HepG2 (cell line): ENCODE measurements around the gene KCNAB1. TPM values are rescaled to one million over a fixed set of nuclear protein-coding genes. Genes with fewer than 3 reads are reported as not detected.

Source experiments
- ATAC-seq: fragments of 200-7000 bp; cut with Tn5 transposase; 3 replicates; pipeline ENCODE4 v1.9.1; 2020; ENCODE audit warnings: mild to moderate bottlenecking, moderate library complexity
- BruUV-seq: library from RNA; stranded (reverse); fragments of 400-500 nt; replicated peaks from 2 replicates; lab custom pipeline; 2021; lab: Mats Ljungman, UMichigan
- CTCF ChIA-PET: fragments of 300-600 bp; formaldehyde crosslinking; extraction: SDS; loops from one replicate; lab custom pipeline; 2021; ENCODE audit warnings: low total read pairs, inconsistent platforms, low intra/inter-chr PET ratio; lab: Yijun Ruan, JAX
- POLR2A ChIA-PET: fragments of 350-600 bp; sonication (Branson Sonifier 250); formaldehyde crosslinking; loops from one replicate; lab custom pipeline; 2020; ENCODE audit warnings: antibody characterized with exemption, inconsistent platforms; lab: Yijun Ruan, JAX
- DNase-seq: peaks from one replicate; pipeline ENCODE4 v3.0.0-alpha.2; 2015; ENCODE audit warnings: low spot score
- FAIRE-seq: peaks from 3 replicates; lab custom pipeline; 2011; peaks lifted over from hg19 to GRCh38; lab: Jason Lieb, UNC
- H2AFZ ChIP-seq: one replicate; pipeline ENCODE4 v1.6.1; 2011; ENCODE audit warnings: low read length, inconsistent platforms
- H3K27ac ChIP-seq: fragments of 300-600 bp; 3 replicates; pipeline ENCODE4 v1.8.0; 2011; ENCODE audit warnings: mixed run types, mild to moderate bottlenecking, mixed read lengths, low read length, inconsistent platforms; ENCODE audit not compliant: insufficient read depth; ENCODE audit errors: extremely low read length
- H3K27me3 ChIP-seq, 2 experiments: fragments of 200-600 bp in 1 of 2; 2 replicates in 1 of 2; 3 replicates in 1 of 2; pipeline versions ENCODE4 v1.6.0 to v1.8.0; 2011; ENCODE audit warnings: low read length in 2 of 2, mild to moderate bottlenecking in 2 of 2, moderate library complexity in 2 of 2, inconsistent platforms in 1 of 2; ENCODE audit not compliant: insufficient read depth in 2 of 2, control insufficient read depth in 1 of 2
- H3K36me3 ChIP-seq, 2 experiments: fragments of 200-600 bp in 1 of 2; replicated peaks in 1 of 2; 2 replicates in 1 of 2; 3 replicates in 1 of 2; pipeline versions ENCODE4 v1.5.1 to v1.8.0; 2011; ENCODE audit warnings: low read length in 2 of 2, inconsistent platforms in 1 of 2; ENCODE audit not compliant: insufficient read depth in 2 of 2, control insufficient read depth in 1 of 2
- H3K4me1 ChIP-seq: 2 replicates; pipeline ENCODE4 v1.5.1; 2012; ENCODE audit warnings: low read length, inconsistent platforms; ENCODE audit not compliant: insufficient read depth
- H3K4me2 ChIP-seq: 2 replicates; pipeline ENCODE4 v1.6.0; 2011; ENCODE audit warnings: low read depth, low read length, inconsistent platforms
- H3K4me3 ChIP-seq, 3 experiments: fragments of 200-600 bp in 1 of 3; sonication (generic), shearing (Covaris generic) in 1 of 3; replicated peaks in 1 of 3; 2 replicates each; pipeline ENCODE4 v1.5.1; 2011 to 2016; ENCODE audit warnings: low read length in 3 of 3, inconsistent platforms in 2 of 3, low read depth in 2 of 3, mild to moderate bottlenecking in 2 of 3, control low read depth in 1 of 3, mixed read lengths in 1 of 3; ENCODE audit not compliant: insufficient read depth in 1 of 3
- H3K79me2 ChIP-seq: one replicate; pipeline ENCODE4 v1.6.1; 2011; ENCODE audit warnings: low read length, inconsistent platforms; ENCODE audit not compliant: insufficient read depth
- H3K9ac ChIP-seq: 2 replicates; pipeline ENCODE4 v1.6.0; 2011; ENCODE audit warnings: mild to moderate bottlenecking, low read depth, low read length, inconsistent platforms; ENCODE audit not compliant: insufficient read depth
- H3K9me3 ChIP-seq: 2 replicates; pipeline ENCODE4 v1.5.1; 2012; ENCODE audit warnings: mild to moderate bottlenecking, low read length
- H4K20me1 ChIP-seq: 2 replicates; pipeline ENCODE4 v1.6.0; 2011; ENCODE audit warnings: inconsistent platforms, mild to moderate bottlenecking, low read length, moderate library complexity; ENCODE audit not compliant: insufficient read depth
- MTF2 ChIP-seq: sonication (generic); formaldehyde crosslinking; IDR thresholded peaks from 2 replicates; pipeline ENCODE4 v1.5.0; 2020; ENCODE audit warnings: missing genetic modification reagents, borderline replicate concordance
- NCOA2 ChIP-seq: sonication (generic); formaldehyde crosslinking; IDR thresholded peaks from 2 replicates; pipeline ENCODE4 v1.8.0; 2022; ENCODE audit warnings: inconsistent platforms
- PAX8 ChIP-seq: sonication (generic); formaldehyde crosslinking; IDR thresholded peaks from 2 replicates; pipeline ENCODE4 v1.8.0; 2022; ENCODE audit warnings: mild to moderate bottlenecking, missing genetic modification reagents, borderline replicate concordance
- ZC3H4 ChIP-seq: sonication (generic); formaldehyde crosslinking; IDR thresholded peaks from 2 replicates; pipeline ENCODE4 v1.4.0; 2020; ENCODE audit warnings: missing genetic modification reagents, borderline replicate concordance
- ZNF335 ChIP-seq: sonication (generic); formaldehyde crosslinking; IDR thresholded peaks from 2 replicates; pipeline ENCODE4 v1.4.0; 2020; ENCODE audit warnings: missing genetic modification reagents
- ZNF790 ChIP-seq: sonication (generic); formaldehyde crosslinking; IDR thresholded peaks from 2 replicates; pipeline ENCODE4 v1.8.0; 2022; ENCODE audit warnings: missing genetic modification reagents, mild to moderate bottlenecking, borderline replicate concordance
- in situ Hi-C: cut with HindIII; loops from 2 replicates; pipeline ENCODE4 v1.10.0; 2017; ENCODE audit warnings: low pct_unique_long_range_greater_than_20kb; ENCODE audit not compliant: extremely low pct_ligation_motif_present
- intact Hi-C: fragments of 100-400 bp; cut with micrococcal nuclease; formaldehyde crosslinking; loops from one replicate; pipeline ENCODE4 v1.10.0; 2022; ENCODE audit not compliant: unreplicated experiment
- polyA plus RNA-seq, 8 experiments: library from polyadenylated mRNA; depleted of rRNA in 3 of 8; stranded (reverse) in 7 of 8; unstranded in 1 of 8; fragments of >200 nt; fragmentation: Illumina TruSeq in 4 of 8; extraction: Trizol in 4 of 8; gene quantifications; 2 replicates each; pipeline versions ENCODE4 v1.2.1 to v1.2.3, GENCODE V29; 2011 to 2016; ENCODE audit warnings: low read depth in 4 of 8, missing spikeins in 1 of 8, mixed read lengths in 1 of 8; ENCODE audit not compliant: insufficient read depth in 1 of 8
- total RNA-seq, 5 experiments: library from RNA; depleted of rRNA; stranded (reverse); fragments of >200 nt; fragmentation: Illumina TruSeq; extraction: Trizol; gene quantifications; 2 replicates each; pipeline ENCODE4 v1.2.3, GENCODE V29; 2016; ENCODE audit warnings: low read depth in 1 of 5
- TF ChIP-seq, protein P1 (sequence below): sonication (generic); formaldehyde crosslinking; IDR thresholded peaks from 2 replicates; pipeline ENCODE4 v1.5.0; 2020; ENCODE audit warnings: mild to moderate bottlenecking, missing genetic modification reagents
- TF ChIP-seq, protein P2 (sequence below): sonication (generic); formaldehyde crosslinking; IDR thresholded peaks from 2 replicates; pipeline ENCODE4 v1.9.0; 2021; ENCODE audit warnings: mild to moderate bottlenecking, missing genetic modification reagents

Gene KCNAB1
- total and polyA plus RNA-seq, 2 of the 13 experiments (the other 11 are each of a cell fraction or from before 2014, with no cell fraction given): not detected

DNA sequence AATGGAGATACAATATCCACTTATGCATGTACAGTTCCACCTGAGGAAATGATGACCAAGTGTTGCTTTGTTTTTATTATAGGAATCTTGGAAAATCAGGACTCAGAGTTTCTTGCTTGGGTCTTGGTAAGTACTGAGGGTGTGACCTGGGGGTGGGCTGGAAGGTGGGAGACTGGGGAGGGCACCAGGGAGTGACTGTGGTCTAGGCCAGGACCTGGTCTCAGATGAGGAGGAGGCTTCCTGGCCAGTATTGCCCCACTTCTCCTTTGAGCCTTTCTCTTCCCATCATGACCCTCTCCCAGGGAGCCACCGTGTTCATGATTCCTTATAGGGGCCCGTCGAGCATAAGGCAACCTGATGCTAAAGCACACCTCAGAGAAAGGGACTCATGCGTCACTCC lies 301.2 kb downstream of the KCNAB1 start (continued):
- TF ChIP-seq, protein P1, sequence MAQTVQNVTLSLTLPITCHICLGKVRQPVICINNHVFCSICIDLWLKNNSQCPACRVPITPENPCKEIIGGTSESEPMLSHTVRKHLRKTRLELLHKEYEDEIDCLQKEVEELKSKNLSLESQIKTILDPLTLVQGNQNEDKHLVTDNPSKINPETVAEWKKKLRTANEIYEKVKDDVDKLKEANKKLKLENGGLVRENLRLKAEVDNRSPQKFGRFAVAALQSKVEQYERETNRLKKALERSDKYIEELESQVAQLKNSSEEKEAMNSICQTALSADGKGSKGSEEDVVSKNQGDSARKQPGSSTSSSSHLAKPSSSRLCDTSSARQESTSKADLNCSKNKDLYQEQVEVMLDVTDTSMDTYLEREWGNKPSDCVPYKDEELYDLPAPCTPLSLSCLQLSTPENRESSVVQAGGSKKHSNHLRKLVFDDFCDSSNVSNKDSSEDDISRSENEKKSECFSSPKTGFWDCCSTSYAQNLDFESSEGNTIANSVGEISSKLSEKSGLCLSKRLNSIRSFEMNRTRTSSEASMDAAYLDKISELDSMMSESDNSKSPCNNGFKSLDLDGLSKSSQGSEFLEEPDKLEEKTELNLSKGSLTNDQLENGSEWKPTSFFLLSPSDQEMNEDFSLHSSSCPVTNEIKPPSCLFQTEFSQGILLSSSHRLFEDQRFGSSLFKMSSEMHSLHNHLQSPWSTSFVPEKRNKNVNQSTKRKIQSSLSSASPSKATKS (CRISPR knock-in tag): no peak
- no peak for TF ChIP-seq ZNF790 (CRISPR knock-in tag)
- no peak for TF ChIP-seq ZNF335
- no peak for TF ChIP-seq ZC3H4 (CRISPR knock-in tag)
- no peak for TF ChIP-seq NCOA2 (CRISPR knock-in tag)

DNA sequence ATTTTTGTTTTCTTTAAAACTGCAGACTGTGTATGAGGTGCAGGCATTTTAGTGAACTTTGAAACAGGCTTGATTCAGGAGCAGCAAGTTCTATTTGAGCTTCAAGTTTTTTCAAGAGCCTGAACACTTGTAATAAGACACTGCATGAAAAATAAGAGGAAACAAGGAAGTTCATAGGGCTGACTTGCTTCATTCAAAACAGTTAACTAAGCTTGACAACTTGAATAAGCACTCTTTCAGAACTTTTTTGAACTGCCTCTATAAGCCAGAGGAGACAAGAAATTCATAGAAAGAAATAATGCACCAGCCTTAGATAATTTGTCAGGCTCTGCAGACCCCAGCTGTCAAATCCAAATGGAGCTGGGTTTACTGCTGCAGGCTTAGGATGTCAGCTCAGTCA lies 304.4 kb downstream of the KCNAB1 start:
- H3K79me2 ChIP-seq: no peaks in the 10 kb centered on the region
- FAIRE-seq: no peak
- no peak overlapping the region for H2AFZ ChIP-seq
- H3K9ac ChIP-seq: no peak overlapping the region
- H3K4me2 ChIP-seq: no peak overlapping the region
- H3K4me3 ChIP-seq: no peak overlapping the region
- DNase-seq: no peak
- CTCF ChIA-PET: no interaction called here
- POLR2A ChIA-PET: no interaction called here
- H3K4me1 ChIP-seq: no peaks in the 10 kb centered on the region
- H3K27ac ChIP-seq: no peak overlapping the region
- ATAC-seq: no peak
- no peaks in the 10 kb centered on the region for H3K36me3 ChIP-seq
- H4K20me1 ChIP-seq: no peaks in the 10 kb centered on the region
- H3K9me3 ChIP-seq: no peaks in the 10 kb centered on the region
- TF ChIP-seq PAX8 (CRISPR knock-in tag) (no peak), MTF2 (CRISPR knock-in tag) (no peak)
- TF ChIP-seq, protein P2, sequence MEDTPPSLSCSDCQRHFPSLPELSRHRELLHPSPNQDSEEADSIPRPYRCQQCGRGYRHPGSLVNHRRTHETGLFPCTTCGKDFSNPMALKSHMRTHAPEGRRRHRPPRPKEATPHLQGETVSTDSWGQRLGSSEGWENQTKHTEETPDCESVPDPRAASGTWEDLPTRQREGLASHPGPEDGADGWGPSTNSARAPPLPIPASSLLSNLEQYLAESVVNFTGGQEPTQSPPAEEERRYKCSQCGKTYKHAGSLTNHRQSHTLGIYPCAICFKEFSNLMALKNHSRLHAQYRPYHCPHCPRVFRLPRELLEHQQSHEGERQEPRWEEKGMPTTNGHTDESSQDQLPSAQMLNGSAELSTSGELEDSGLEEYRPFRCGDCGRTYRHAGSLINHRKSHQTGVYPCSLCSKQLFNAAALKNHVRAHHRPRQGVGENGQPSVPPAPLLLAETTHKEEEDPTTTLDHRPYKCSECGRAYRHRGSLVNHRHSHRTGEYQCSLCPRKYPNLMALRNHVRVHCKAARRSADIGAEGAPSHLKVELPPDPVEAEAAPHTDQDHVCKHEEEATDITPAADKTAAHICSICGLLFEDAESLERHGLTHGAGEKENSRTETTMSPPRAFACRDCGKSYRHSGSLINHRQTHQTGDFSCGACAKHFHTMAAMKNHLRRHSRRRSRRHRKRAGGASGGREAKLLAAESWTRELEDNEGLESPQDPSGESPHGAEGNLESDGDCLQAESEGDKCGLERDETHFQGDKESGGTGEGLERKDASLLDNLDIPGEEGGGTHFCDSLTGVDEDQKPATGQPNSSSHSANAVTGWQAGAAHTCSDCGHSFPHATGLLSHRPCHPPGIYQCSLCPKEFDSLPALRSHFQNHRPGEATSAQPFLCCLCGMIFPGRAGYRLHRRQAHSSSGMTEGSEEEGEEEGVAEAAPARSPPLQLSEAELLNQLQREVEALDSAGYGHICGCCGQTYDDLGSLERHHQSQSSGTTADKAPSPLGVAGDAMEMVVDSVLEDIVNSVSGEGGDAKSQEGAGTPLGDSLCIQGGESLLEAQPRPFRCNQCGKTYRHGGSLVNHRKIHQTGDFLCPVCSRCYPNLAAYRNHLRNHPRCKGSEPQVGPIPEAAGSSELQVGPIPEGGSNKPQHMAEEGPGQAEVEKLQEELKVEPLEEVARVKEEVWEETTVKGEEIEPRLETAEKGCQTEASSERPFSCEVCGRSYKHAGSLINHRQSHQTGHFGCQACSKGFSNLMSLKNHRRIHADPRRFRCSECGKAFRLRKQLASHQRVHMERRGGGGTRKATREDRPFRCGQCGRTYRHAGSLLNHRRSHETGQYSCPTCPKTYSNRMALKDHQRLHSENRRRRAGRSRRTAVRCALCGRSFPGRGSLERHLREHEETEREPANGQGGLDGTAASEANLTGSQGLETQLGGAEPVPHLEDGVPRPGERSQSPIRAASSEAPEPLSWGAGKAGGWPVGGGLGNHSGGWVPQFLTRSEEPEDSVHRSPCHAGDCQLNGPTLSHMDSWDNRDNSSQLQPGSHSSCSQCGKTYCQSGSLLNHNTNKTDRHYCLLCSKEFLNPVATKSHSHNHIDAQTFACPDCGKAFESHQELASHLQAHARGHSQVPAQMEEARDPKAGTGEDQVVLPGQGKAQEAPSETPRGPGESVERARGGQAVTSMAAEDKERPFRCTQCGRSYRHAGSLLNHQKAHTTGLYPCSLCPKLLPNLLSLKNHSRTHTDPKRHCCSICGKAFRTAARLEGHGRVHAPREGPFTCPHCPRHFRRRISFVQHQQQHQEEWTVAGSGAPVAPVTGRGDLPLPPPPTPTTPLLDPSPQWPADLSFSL (CRISPR knock-in tag): no peak
- no peaks in the 10 kb centered on the region; a peak in 2 of 5 replicates for H3K27me3 ChIP-seq
- no TSS peak for BruUV-seq
- intact Hi-C loops (no loop called here), in situ Hi-C loops (no loop called here)
